ENCODE measurements around the gene FOXA3. TPM values are rescaled to one million over a fixed set of nuclear protein-coding genes. Genes with fewer than 3 reads are reported as not detected.

The FOXA3 gene
- total and polyA plus RNA-seq, 2 experiments from 2014 or later: 11.1 to 17.5 TPM

GRCh38 chr19:45911291-45911690 is 47.2 kb downstream of the FOXA3 start:
- Histone ChIP-seq H3K4me3 (no peak overlapping the region), H2AFZ (no peak overlapping the region), H3K36me3 (ENCODE audit: insufficient read depth) (no peaks in the 10 kb centered on the region), H3K9me2 (ENCODE audit: insufficient read depth) (no peaks in the 10 kb centered on the region), H3K4me2 (no peak overlapping the region), H4K20me1 (replicated peaks; ENCODE audit: insufficient read depth) (no peaks in the 10 kb centered on the region), H3K27me3 (ENCODE audit: insufficient read depth) (no peaks in the 10 kb centered on the region), H3K4me1 (ENCODE audit: insufficient read depth) (no peaks in the 10 kb centered on the region), H3K79me2 (replicated peaks; ENCODE audit: insufficient read depth) (no peaks in the 10 kb centered on the region), H3K27ac (ENCODE audit: low read depth) (no peak overlapping the region), H3F3A (replicated peaks; ENCODE audit: low read depth) (0 out of 2 replicates have a peak, but pooled peaks cover 9% of the 10 kb centered on the region)
- Mint-ChIP-seq H3K27ac (no peak overlapping the region), H3K36me3 (ENCODE audit: low read depth) (no peaks in the 10 kb centered on the region; the same call in 2 of the 3 replicates), H3K9me3 (no peaks in the 10 kb centered on the region), H3K4me3 (no peak overlapping the region), H3K27me3 (ENCODE audit: insufficient read depth, low read depth, poor library complexity) (peaks cover 13% of the 10 kb centered on the region), H3K4me1 (no peaks in the 10 kb centered on the region; the same call in 2 of the 3 replicates)
- TF ChIP-seq EZH2phosphoT487 (IDR thresholded peaks at IDR 0.05; ENCODE audit: unreplicated experiment) (no peak), POLR2AphosphoS5 (IDR thresholded peaks at IDR 0.05; ENCODE audit: low read depth) (no peak), NANOG (IDR thresholded peaks at IDR 0.05; ENCODE audit: borderline replicate concordance) (no peak), STAT1 (IDR thresholded peaks at IDR 0.05; ENCODE audit: unreplicated experiment) (no peak), ZNF331 (CRISPR knock-in tag; IDR thresholded peaks at IDR 0.05; ENCODE audit: low read depth) (no peak), EZH2 (IDR thresholded peaks at IDR 0.05; ENCODE audit: low read depth, unreplicated experiment) (no peak), ZNF114 (CRISPR knock-in tag; IDR thresholded peaks at IDR 0.05) (no peak), JUNB (IDR thresholded peaks at IDR 0.05; ENCODE audit: unreplicated experiment) (no peak), ZNF462 (CRISPR knock-in tag; IDR thresholded peaks at IDR 0.05) (no peak), CTCF (conservative IDR thresholded peaks at IDR 0.05; ENCODE audit: low read depth in 2 of 2) (no peak), CREB1 (CRISPR knock-in tag; IDR thresholded peaks at IDR 0.05; ENCODE audit: low read depth) (no peak), REST (IDR thresholded peaks at IDR 0.05; ENCODE audit: unreplicated experiment) (no peak), ETS1 (IDR thresholded peaks at IDR 0.05) (no peak)
- ATAC-seq (no peak), DNase-seq (ENCODE audit: low spot score) (no peak)
